OCI-LY3 (cell line): ENCODE data around the gene SLC52A3.

Experiments used
- H2AFZ ChIP-seq: fragments of 200-600, 300-600 bp; shearing (Covaris generic); 2 replicates; pipeline ENCODE4 v1.6.0; 2014; ENCODE audit warnings: antibody characterized with exemption, low read depth, low read length
- H3K27ac ChIP-seq: fragments of 200-600, 300-600 bp; sonication (generic); 2 replicates; pipeline ENCODE4 v1.5.1; 2014; ENCODE audit warnings: mild to moderate bottlenecking, low read length, moderate library complexity, mixed read lengths
- H3K27me3 ChIP-seq: fragments of 200-600, 300-600 bp; sonication (generic); 2 replicates; pipeline ENCODE4 v1.6.1; 2014; ENCODE audit warnings: low read depth, low read length, mixed read lengths
- H3K36me3 ChIP-seq: fragments of 200-600, 300-600 bp; sonication (generic); replicated peaks from 2 replicates; pipeline ENCODE3; 2014; ENCODE audit warnings: low read depth, low read length, mixed read lengths
- H3K4me1 ChIP-seq: fragments of 300-600, 200-600 bp; sonication (generic); 2 replicates; pipeline ENCODE4 v1.6.1; 2014; ENCODE audit warnings: low read length, mixed read lengths
- H3K4me2 ChIP-seq: fragments of 200-600, 300-600 bp; sonication (generic); 2 replicates; pipeline ENCODE4 v1.6.1; 2014; ENCODE audit warnings: low read length, mixed read lengths
- H3K4me3 ChIP-seq: fragments of 300-600, 200-600 bp; sonication (generic); 2 replicates; pipeline ENCODE4 v1.5.1; 2014; ENCODE audit warnings: antibody characterized with exemption, mild to moderate bottlenecking, low read length, moderate library complexity
- H3K79me2 ChIP-seq: fragments of 300-600, 200-600 bp; shearing (Covaris generic); 2 replicates; pipeline ENCODE4 v1.6.1; 2014; ENCODE audit warnings: mild to moderate bottlenecking, low read length, mixed read lengths
- H3K9ac ChIP-seq: fragments of 300-600, 200-600 bp; shearing (Covaris generic); 2 replicates; pipeline ENCODE4 v1.6.0; 2014; ENCODE audit warnings: mild to moderate bottlenecking, low read length, moderate library complexity
- H3K9me3 ChIP-seq: fragments of 200-600, 300-600 bp; shearing (Covaris generic); 2 replicates; pipeline ENCODE4 v1.6.1; 2014; ENCODE audit warnings: low read length, mixed read lengths; ENCODE audit not compliant: insufficient read depth
- H4K20me1 ChIP-seq: fragments of 200-600, 300-600 bp; sonication (generic); 2 replicates; pipeline ENCODE4 v1.6.1; 2016; ENCODE audit warnings: low read length, mixed read lengths; ENCODE audit not compliant: insufficient read depth
- CTCF ChIP-seq: fragments of 200-600, 300-600 bp; sonication (generic); IDR thresholded peaks from 2 replicates; pipeline ENCODE4 v1.5.1; 2014; ENCODE audit warnings: antibody characterized with exemption, low read length, low read depth
- EZH2phosphoT487 ChIP-seq: fragments of 200-600 bp; shearing (Covaris generic); IDR thresholded peaks from 2 replicates; pipeline ENCODE4 v1.6.1; 2018; ENCODE audit warnings: antibody characterized with exemption, mixed run types, low read depth

The SLC52A3 gene

GRCh38 chr20:719068-719467 is 49.2 kb downstream of the SLC52A3 start:
- no peaks in the 10 kb centered on the region for H3K36me3 ChIP-seq
- H3K4me1 ChIP-seq = peaks cover 6% of the 10 kb centered on the region; the same call in 1 of the 2 replicates
- H3K27ac ChIP-seq = no peak overlapping the region
- peaks cover 12% of the 10 kb centered on the region; the same call in 1 of the 2 replicates for H3K27me3 ChIP-seq
- TF ChIP-seq CTCF (no peak), EZH2phosphoT487 (no peak)
- no peak overlapping the region for H3K4me3 ChIP-seq
- H3K4me2 ChIP-seq = no peak overlapping the region
- no peak overlapping the region for H3K9ac ChIP-seq
- H2AFZ ChIP-seq = no peak overlapping the region
- H4K20me1 ChIP-seq = no peaks in the 10 kb centered on the region
- H3K79me2 ChIP-seq = no peaks in the 10 kb centered on the region
- H3K9me3 ChIP-seq = no peaks in the 10 kb centered on the region; the same call in none of the 2 replicates

GRCh38 chr20:717832-718231 is 50.5 kb downstream of the SLC52A3 start:
- no peak for TF ChIP-seq CTCF
- no peak for TF ChIP-seq EZH2phosphoT487
- H3K4me2 ChIP-seq = no peak overlapping the region

GRCh38 chr20:717271-717670 is 51.0 kb downstream of the SLC52A3 start:
- Histone ChIP-seq H2AFZ (no peak overlapping the region), H3K4me2 (no peak overlapping the region), H4K20me1 (no peaks in the 10 kb centered on the region), H3K27ac (no peak overlapping the region), H3K36me3 (no peaks in the 10 kb centered on the region), H3K9ac (no peak overlapping the region), H3K4me3 (no peak overlapping the region), H3K27me3 (peaks cover 12% of the 10 kb centered on the region; the same call in 1 of the 2 replicates), H3K9me3 (no peaks in the 10 kb centered on the region; the same call in none of the 2 replicates), H3K4me1 (peaks cover 6% of the 10 kb centered on the region; the same call in 1 of the 2 replicates), H3K79me2 (no peaks in the 10 kb centered on the region)
- TF ChIP-seq EZH2phosphoT487 (no peak), CTCF (no peak)

More at GRCh38 chr20:717832-718231, 50.5 kb downstream of the SLC52A3 start:
- Histone ChIP-seq H4K20me1 (no peaks in the 10 kb centered on the region), H3K27me3 (peaks cover 12% of the 10 kb centered on the region; the same call in 1 of the 2 replicates), H3K4me3 (no peak overlapping the region), H2AFZ (no peak overlapping the region), H3K9me3 (no peaks in the 10 kb centered on the region; the same call in none of the 2 replicates), H3K27ac (no peak overlapping the region), H3K79me2 (no peaks in the 10 kb centered on the region), H3K4me1 (peaks cover 6% of the 10 kb centered on the region; the same call in 1 of the 2 replicates), H3K36me3 (no peaks in the 10 kb centered on the region), H3K9ac (no peak overlapping the region)

GRCh38 chr20:714453-714852 is 53.8 kb downstream of the SLC52A3 start:
- Histone ChIP-seq H3K9me3 (no peaks in the 10 kb centered on the region; the same call in none of the 2 replicates), H3K4me2 (no peak overlapping the region), H4K20me1 (no peaks in the 10 kb centered on the region), H3K36me3 (no peaks in the 10 kb centered on the region), H3K27ac (no peak overlapping the region), H3K4me3 (no peak overlapping the region), H3K4me1 (no peaks in the 10 kb centered on the region), H3K79me2 (no peaks in the 10 kb centered on the region), H3K27me3 (peaks cover 12% of the 10 kb centered on the region; the same call in 1 of the 2 replicates), H2AFZ (no peak overlapping the region), H3K9ac (no peak overlapping the region)
- TF ChIP-seq EZH2phosphoT487 (no peak), CTCF (no peak)
